Spleen (tissue), 13 donors: ENCODE results near the gene PKN1. TPM values are rescaled to one million over a fixed set of nuclear protein-coding genes. Genes with fewer than 3 reads are reported as not detected.

Experiments used
- DNase-seq: peaks from one replicate; pipeline ENCODE4 v3.0.0-alpha.2; 2020
- H3K27ac ChIP-seq, 8 donors: fragments of 200-600 bp; sonication (generic) in 7 of 8; 1 replicate in 4 of 8; 2 replicates in 4 of 8; pipeline versions ENCODE4 v1.5.0 to v1.8.0; 2016 to 2021; ENCODE audit warnings: inconsistent platforms in 4 of 8, mild to moderate bottlenecking in 4 of 8, moderate library complexity in 1 of 8
- H3K27me3 ChIP-seq, 7 donors: fragments of 200-600 bp; sonication (generic) in 6 of 7; replicated peaks in 1 of 7; 1 replicate in 4 of 7; 2 replicates in 3 of 7; pipeline versions ENCODE4 v1.5.0 to v1.8.0; 2016 to 2021; ENCODE audit warnings: inconsistent platforms in 3 of 7, mild to moderate bottlenecking in 1 of 7
- H3K36me3 ChIP-seq, 6 donors: fragments of 200-600 bp; sonication (generic) in 5 of 6; 1 replicate in 4 of 6; 2 replicates in 2 of 6; pipeline versions ENCODE4 v1.5.0 to v1.8.0; 2016 to 2021; ENCODE audit warnings: inconsistent platforms in 2 of 6
- H3K4me1 ChIP-seq, 6 donors: fragments of 200-600 bp; sonication (generic) in 5 of 6; 1 replicate in 3 of 6; 2 replicates in 3 of 6; pipeline versions ENCODE4 v1.5.0 to v1.8.0; 2016 to 2021; ENCODE audit warnings: inconsistent platforms in 3 of 6
- H3K4me3 ChIP-seq, 8 donors: fragments of 200-600 bp; sonication (generic) in 7 of 8; 1 replicate in 4 of 8; 2 replicates in 4 of 8; pipeline versions ENCODE4 v1.5.0 to v1.8.0; 2016 to 2021; ENCODE audit warnings: inconsistent platforms in 4 of 8, mild to moderate bottlenecking in 4 of 8, moderate library complexity in 2 of 8
- H3K9me3 ChIP-seq, 8 donors: fragments of 200-600 bp; sonication (generic) in 7 of 8; 1 replicate in 4 of 8; 2 replicates in 4 of 8; pipeline versions ENCODE4 v1.5.0 to v1.8.0; 2016 to 2021; ENCODE audit warnings: inconsistent platforms in 4 of 8
- CTCF ChIP-seq, 11 experiments: fragments of 200-600 bp in 7 of 11; fragments of 450-650 bp in 4 of 11; sonication (generic) in 4 of 11; IDR thresholded peaks in 8 of 11; conservative IDR thresholded peaks in 3 of 11; 1 replicate in 7 of 11; 2 replicates in 4 of 11; pipeline versions ENCODE4 v1.4.0 to v1.8.0; 2016 to 2021; ENCODE audit warnings: antibody characterized with exemption in 11 of 11, inconsistent platforms in 4 of 11, mild to moderate bottlenecking in 1 of 11
- POLR2A ChIP-seq, 3 donors: fragments of 450-650 bp; IDR thresholded peaks; one replicate each; pipeline ENCODE4 v1.5.1; 2017; ENCODE audit warnings: antibody characterized with exemption in 3 of 3, mild to moderate bottlenecking in 1 of 3
- POLR2AphosphoS5 ChIP-seq, 3 donors: sonication (generic); formaldehyde crosslinking; IDR thresholded peaks; one replicate each; pipeline ENCODE4 v1.5.1; 2017; ENCODE audit warnings: antibody characterized with exemption in 3 of 3
- WGBS, 5 donors: extraction: QIAGEN DNeasy Blood & Tissue Kit in 3 of 5; methylation state at CpG; one replicate each; pipeline versions ENCODE4 v1.1.5 to v1.1.7; 2013 to 2018; 5-methylcytosine and 5-hydroxymethylcytosine counted together
- intact Hi-C: fragments of 100-400 bp; cut with DNase I; formaldehyde crosslinking; loops from one replicate; pipeline ENCODE4 v1.15.0; 2023; ENCODE audit warnings: low total_unique reads
- long read RNA-seq, 2 donors: transcript quantifications; one replicate each; lab custom pipeline, GENCODE V29; 2026
- polyA plus RNA-seq, 3 donors: library from polyadenylated mRNA; stranded (reverse); fragments of 200-250 nt; gene quantifications; one replicate each; pipeline ENCODE4 v1.2.1, GENCODE V29; 2013
- total RNA-seq, 7 donors: library from RNA; depleted of rRNA in 3 of 7; stranded (reverse); fragments of >200 nt in 3 of 7; fragmentation: NEBNext Ultra II Directional in 4 of 7; extraction: Animal tissue kit (Norgen Biotek cat#: 25700) in 4 of 7; gene quantifications; one replicate each; pipeline versions ENCODE4 v1.1.0 to v1.2.1, GENCODE V29; 2016 to 2021
- donor health status: healthy with polysubstance abuse.
- donor health status: DM: no; HTN: no; CAD: no; lungs with moderate emphysema.
- donor health status: DM: no; HTN: no; CAD: no.
- donor health status: Bipolar disorder and iron deficiency.
- donor health status: healthy.
- donor health status: DM: no; HTN: no; CAD: no.
- donor health status: DM: yes; HTN: yes; CAD: no.

The PKN1 gene
- total RNA-seq (100 to 1,000 TPM; 138 to 213 (median 175) TPM), polyA plus RNA-seq (100 to 1,000 TPM in 2 of 3 donors, 10 to 100 TPM in 1; 93.3 to 186 (median 113) TPM)
- long read RNA-seq, donor 1, transcript PKN1-201 (22 exons, 3,069 nt), result major isoform, 17 of 38 reads
- long read RNA-seq, donor 1, partial matches to known transcripts, result 19 of 38 reads
- long read RNA-seq, donor 1, other reads (novel, unspliced or antisense), result 0 of 38 reads
- long read RNA-seq, donor 2, transcript PKN1-201 (22 exons, 3,069 nt), result major isoform, 18 of 284 reads
- long read RNA-seq, donor 2, partial matches to known transcripts, result 263 of 284 reads
- long read RNA-seq, donor 2, other reads (novel, unspliced or antisense), result 0 of 284 reads

DNA sequence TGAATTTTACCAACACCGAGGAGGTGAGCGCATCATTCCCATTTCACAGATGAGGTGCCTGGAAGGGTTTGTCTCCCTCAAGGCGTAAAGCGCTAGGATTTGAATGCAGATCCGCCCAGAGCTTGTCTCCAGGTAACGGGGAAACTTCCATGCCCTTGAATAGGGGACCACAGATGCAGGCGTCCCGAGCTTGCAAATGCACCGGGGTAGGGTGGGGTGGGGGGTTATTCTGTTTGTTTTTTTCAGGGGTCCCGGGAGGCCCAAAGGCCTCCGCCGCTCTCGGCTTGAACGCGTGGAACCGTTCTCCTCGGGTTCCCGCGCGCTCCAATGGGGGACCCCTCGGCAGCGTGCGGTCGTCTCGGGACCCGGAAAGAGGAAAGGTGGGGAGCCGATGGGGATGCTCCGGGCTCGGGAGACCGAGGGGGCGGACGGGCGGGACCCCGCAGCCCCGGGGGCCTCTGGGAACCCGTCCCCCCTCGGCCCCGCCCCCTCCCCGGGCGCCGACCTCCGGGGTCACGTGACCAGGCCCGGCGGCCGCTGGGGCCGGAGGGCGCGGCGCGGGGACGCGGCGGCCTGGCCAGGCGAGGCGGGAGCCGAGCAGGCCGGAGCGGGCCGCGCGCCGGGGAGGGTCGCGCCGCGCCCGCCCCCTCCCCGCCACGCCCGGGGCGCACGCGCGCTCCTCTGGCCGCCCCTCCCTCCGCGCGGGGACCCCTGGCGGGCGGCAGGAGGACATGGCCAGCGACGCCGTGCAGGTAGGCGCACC is at the start of gene PKN1:
TSS of gene PKN1 (plus strand) at position 516 of the 763 bp plus-strand sequence. CDS start at position 732, 216 bp downstream.
- Histone ChIP-seq H3K36me3 (peaks cover 0 to 25% (median 0%) of the 10 kb centered on the region in 6 donors), H3K27ac (peak within 1 kb of the TSS; percentile 85 to 95 (median 93)), H3K4me3 (peak within 1 kb of the TSS; percentile 74 to 95 (median 82)), H3K4me1 (peaks cover 28 to 63% (median 56%) of the 10 kb centered on the region in 6 donors), H3K9me3 (no peaks in the 10 kb centered on the region), H3K27me3 (no peaks in the 10 kb centered on the region)
- TF ChIP-seq CTCF (IDR thresholded peaks at IDR 0.05 in 8 of 11, conservative IDR thresholded peaks at IDR 0.05 in 3 of 11), result peak in 1 of 11 experiments; percentile 23
- peak; percentile 31 to 58 (median 57) for TF ChIP-seq POLR2AphosphoS5 (IDR thresholded peaks at IDR 0.05)
- no peak for TF ChIP-seq POLR2A (IDR thresholded peaks at IDR 0.05)
- whole genome bisulfite sequencing, 5 donors, result 2 to 6% (median 4%) methylated on average over 23 to 85 of the region's 85 CpGs
- intact Hi-C loops, result no loop called here
- peak; percentile 89 for DNase-seq

- peaks cover 0 to 34% (median 18%) of the 10 kb centered on the region in 6 donors for H3K36me3 ChIP-seq
- intact Hi-C loops, result no loop called here
- DNase-seq, result no peak
- H3K27me3 ChIP-seq, result no peaks in the 10 kb centered on the region
- 8 to 16% (median 11%) methylated on average over 9 to 10 of the region's 10 CpGs for WGBS, 5 donors
- H3K27ac ChIP-seq, result peak overlapping the region; percentile 88 to 98 (median 92)
- H3K4me1 ChIP-seq, result peaks cover 24 to 97% (median 75%) of the 10 kb centered on the region in 6 donors
- no peak for TF ChIP-seq CTCF (IDR thresholded peaks at IDR 0.05 in 8 of 11, conservative IDR thresholded peaks at IDR 0.05 in 3 of 11)
- TF ChIP-seq POLR2AphosphoS5 (IDR thresholded peaks at IDR 0.05), result peak in 1 of 3 donors; percentile 67
- no peak for TF ChIP-seq POLR2A (IDR thresholded peaks at IDR 0.05)
- peak overlapping the region; percentile 69 to 91 (median 82) for H3K4me3 ChIP-seq
- no peaks in the 10 kb centered on the region for H3K9me3 ChIP-seq
These were observed 49.2 kb upstream of the PKN1 start for GRCh38 chr19:14383661-14384555.

GRCh38 chr19:14385492-14385891 is 47.6 kb upstream of the PKN1 start:
- Histone ChIP-seq H3K27ac (peak overlapping the region in 7 of 8 donors; percentile 91 to 98 (median 93)), H3K27me3 (no peaks in the 10 kb centered on the region), H3K9me3 (no peaks in the 10 kb centered on the region), H3K4me1 (peaks cover 8 to 86% (median 60%) of the 10 kb centered on the region in 6 donors), H3K36me3 (peaks cover 0 to 46% (median 22%) of the 10 kb centered on the region in 6 donors), H3K4me3 (peak overlapping the region in 7 of 8 donors; percentile 28 to 89 (median 78))
- TF ChIP-seq POLR2AphosphoS5 (IDR thresholded peaks at IDR 0.05) (peak in 2 of 3 donors; percentile 16 to 31), CTCF (IDR thresholded peaks at IDR 0.05 in 8 of 11, conservative IDR thresholded peaks at IDR 0.05 in 3 of 11) (no peak)
- 12 to 18% (median 15%) methylated on average over 10 to 11 of the region's 11 CpGs for WGBS, 5 donors
- DNase-seq, result peak; percentile 85
- intact Hi-C loops, result no loop called here
